Activated naive CD8-positive, alpha-beta T cell treated with anti-CD3 and anti-CD28 coated beads for 36 hours (primary cell): Measurements from ENCODE around the gene DPP10. TPM values are rescaled to one million over a fixed set of nuclear protein-coding genes. Genes with fewer than 3 reads are reported as not detected.
"Not testable (repeated sequence)": the region's sequence is repeated elsewhere in the genome, so short reads cannot be mapped to it uniquely, and the experiment has no call there.

Source experiments
- DNase-seq: peaks from one replicate; pipeline ENCODE4 v3.0.0; 2021
- H3K27ac Mint-ChIP-seq: one replicate; pipeline ENCODE4 v1.8.0; 2022; ENCODE audit warnings: mild to moderate bottlenecking, moderate library complexity, mixed read lengths
- H3K27me3 Mint-ChIP-seq: one replicate; pipeline ENCODE4 v1.8.0; 2022; ENCODE audit warnings: mild to moderate bottlenecking, mixed read lengths
- H3K36me3 Mint-ChIP-seq: one replicate; pipeline ENCODE4 v1.8.0; 2021; ENCODE audit warnings: mild to moderate bottlenecking, mixed read lengths
- H3K4me1 Mint-ChIP-seq: one replicate; pipeline ENCODE4 v1.8.0; 2021; ENCODE audit warnings: mixed read lengths
- H3K4me3 Mint-ChIP-seq: one replicate; pipeline ENCODE4 v1.8.0; 2022; ENCODE audit warnings: mild to moderate bottlenecking, moderate library complexity, mixed read lengths
- H3K9me3 Mint-ChIP-seq: one replicate; pipeline ENCODE4 v1.8.0; 2022; ENCODE audit warnings: mixed read lengths
- total RNA-seq, 2 experiments: library from RNA; stranded (reverse); gene quantifications; one replicate each; pipeline ENCODE4 v1.2.3, GENCODE V29; 2021

The DPP10 gene
- total RNA-seq, 2 experiments from 2014 or later: not detected

DNA sequence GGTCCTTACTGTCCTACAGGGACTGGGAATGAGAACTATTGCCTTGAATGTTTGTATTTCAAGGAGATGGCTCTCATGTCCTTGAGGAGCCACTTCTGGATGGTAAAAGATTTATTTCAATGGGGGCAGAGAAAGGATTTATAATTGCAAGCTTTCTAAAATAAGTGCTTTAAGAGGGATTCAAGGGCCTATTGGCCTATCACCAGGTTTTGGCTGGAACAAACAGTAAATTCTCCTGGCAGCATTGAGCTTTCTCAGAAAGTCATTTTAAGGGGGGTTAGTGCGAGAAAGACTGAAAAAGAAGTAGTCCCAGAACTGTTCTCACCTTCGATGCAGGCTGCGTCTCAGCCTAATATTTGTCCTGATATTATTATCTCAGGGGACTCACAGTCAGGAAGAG lies 29.8 kb downstream of the DPP10 start:
- H3K27ac Mint-ChIP-seq: no peak overlapping the region
- H3K4me1 Mint-ChIP-seq: no peaks in the 10 kb centered on the region
- no peak overlapping the region for H3K4me3 Mint-ChIP-seq
- no peaks in the 10 kb centered on the region for H3K36me3 Mint-ChIP-seq
- H3K27me3 Mint-ChIP-seq: peaks cover 6% of the 10 kb centered on the region
- no peak for DNase-seq
- H3K9me3 Mint-ChIP-seq: no peaks in the 10 kb centered on the region

DNA sequence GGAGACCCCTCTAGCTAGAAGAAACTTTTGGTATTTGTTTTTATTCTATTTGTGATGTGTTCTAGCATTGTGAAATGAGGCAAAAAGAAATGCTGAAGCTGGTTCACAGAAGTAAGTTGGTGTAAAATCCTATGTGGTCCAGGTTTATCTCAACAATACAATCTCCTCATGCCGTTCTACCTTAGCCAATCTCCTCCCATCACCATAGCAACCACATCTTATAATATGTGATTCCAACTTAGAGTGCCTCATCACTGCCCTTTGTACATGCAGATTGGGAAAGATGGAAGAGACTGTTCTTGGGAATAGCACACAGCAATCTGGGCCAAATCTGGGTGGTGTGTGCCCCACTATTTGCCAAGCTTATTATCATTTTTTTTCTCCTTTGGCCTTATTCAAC lies 30.3 kb downstream of the DPP10 start:
- no peaks in the 10 kb centered on the region for H3K36me3 Mint-ChIP-seq
- no peaks in the 10 kb centered on the region for H3K4me1 Mint-ChIP-seq
- H3K4me3 Mint-ChIP-seq: no peak overlapping the region
- DNase-seq: no peak
- H3K9me3 Mint-ChIP-seq: no peaks in the 10 kb centered on the region
- H3K27me3 Mint-ChIP-seq: peaks cover 6% of the 10 kb centered on the region
- H3K27ac Mint-ChIP-seq: no peak overlapping the region

DNA sequence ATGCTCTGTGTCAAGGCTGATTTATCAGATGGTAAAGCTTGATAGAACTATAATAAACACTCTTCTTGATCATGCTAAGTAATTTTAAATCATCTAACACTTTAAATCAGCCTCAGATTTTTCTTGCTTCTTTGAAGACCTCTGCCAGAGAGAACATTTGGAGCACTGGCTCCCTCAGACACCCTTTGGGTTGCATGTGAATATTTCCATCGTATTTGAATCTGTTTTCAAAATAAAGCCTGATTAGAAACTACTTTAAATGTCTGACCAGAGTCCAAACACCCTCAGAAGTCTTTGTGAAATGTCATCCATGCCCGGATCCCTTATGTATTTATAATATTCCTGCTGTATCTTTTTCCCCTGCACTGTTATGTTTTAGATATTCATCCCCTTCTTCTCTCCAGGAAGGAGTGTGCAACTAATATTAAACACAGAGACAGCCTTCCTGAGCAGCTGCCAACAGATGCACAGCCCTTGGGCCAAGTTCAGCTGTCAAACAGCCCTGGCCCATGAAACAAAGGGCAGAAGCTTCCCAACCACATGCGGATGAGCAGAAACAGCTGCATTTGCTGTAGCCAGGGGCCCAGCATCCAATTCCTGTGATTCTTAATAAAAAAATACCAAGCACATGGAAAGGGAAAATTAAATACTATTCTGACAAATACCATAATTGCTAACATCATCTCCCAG lies 46.5 kb downstream of the DPP10 start:
- H3K4me3 Mint-ChIP-seq: no peak overlapping the region
- H3K4me1 Mint-ChIP-seq: no peaks in the 10 kb centered on the region
- no peaks in the 10 kb centered on the region for H3K9me3 Mint-ChIP-seq
- no peak for DNase-seq
- H3K27ac Mint-ChIP-seq: no peak overlapping the region
- no peaks in the 10 kb centered on the region for H3K36me3 Mint-ChIP-seq
- H3K27me3 Mint-ChIP-seq: no peaks in the 10 kb centered on the region

DNA sequence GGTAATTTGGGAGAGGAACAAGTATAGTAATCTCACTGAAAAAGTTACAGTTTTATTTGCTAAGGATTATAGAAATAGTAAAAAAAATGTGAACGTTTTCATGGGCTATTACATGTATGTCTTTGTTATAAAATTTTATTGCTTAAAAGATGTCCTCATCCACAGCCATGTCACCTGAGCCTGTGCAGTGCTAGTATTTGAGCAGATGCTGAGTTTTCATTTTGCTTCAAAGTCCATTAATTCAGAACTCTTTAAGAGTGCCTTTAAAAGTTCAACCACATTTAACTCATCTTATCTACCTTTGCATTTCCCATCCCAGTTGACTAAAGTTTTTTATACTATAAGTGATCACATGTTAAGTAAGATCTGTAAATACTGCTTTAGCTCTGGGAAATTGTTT lies 52.6 kb downstream of the DPP10 start:
- no peaks in the 10 kb centered on the region for H3K27me3 Mint-ChIP-seq
- no peak overlapping the region for H3K4me3 Mint-ChIP-seq
- H3K4me1 Mint-ChIP-seq: no peaks in the 10 kb centered on the region
- no peaks in the 10 kb centered on the region for H3K36me3 Mint-ChIP-seq
- H3K9me3 Mint-ChIP-seq: no peaks in the 10 kb centered on the region
- H3K27ac Mint-ChIP-seq: no peak overlapping the region
- DNase-seq: no peak

DNA sequence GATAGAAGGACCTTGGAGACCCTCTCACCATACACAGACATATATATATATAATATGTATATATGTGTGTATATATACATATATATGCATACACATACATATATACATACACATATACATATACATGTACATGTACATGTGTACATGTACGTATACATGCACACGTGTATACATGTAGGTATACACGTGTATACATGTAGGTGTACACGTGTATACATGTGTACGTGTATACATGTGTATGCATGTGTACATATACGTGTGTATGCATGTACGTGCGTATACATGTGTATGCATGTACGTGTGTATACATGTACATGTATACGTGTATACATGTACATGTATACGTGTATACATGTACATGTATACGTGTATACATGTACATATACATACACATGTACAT lies 54.5 kb downstream of the DPP10 start:
- Mint-ChIP-seq H3K4me1 (no peaks in the 10 kb centered on the region), H3K4me3 (no peak overlapping the region), H3K27me3 (no peaks in the 10 kb centered on the region), H3K27ac (no peak overlapping the region), H3K36me3 (no peaks in the 10 kb centered on the region), H3K9me3 (no peaks in the 10 kb centered on the region)
- no peak for DNase-seq

DNA sequence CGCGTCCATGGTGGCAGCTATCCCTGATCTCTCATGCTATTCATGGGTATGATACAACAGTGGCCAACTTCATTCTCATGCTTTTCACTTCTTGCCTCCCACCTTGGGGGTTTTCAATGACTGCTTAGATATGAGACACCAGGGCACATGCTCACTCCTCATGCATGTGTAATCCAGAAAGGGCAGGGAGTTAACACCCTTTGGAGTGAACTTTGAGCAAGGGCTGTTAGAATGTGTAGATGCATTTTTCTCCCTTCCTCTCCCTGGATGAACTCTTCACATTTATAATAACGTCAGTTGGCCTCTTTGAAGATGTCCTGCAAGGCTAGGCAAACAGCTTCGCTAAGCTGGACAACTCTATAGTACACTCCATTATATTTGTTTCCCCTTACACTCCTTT lies 56.7 kb downstream of the DPP10 start:
- no peak overlapping the region for H3K4me3 Mint-ChIP-seq
- no peaks in the 10 kb centered on the region for H3K4me1 Mint-ChIP-seq
- no peaks in the 10 kb centered on the region for H3K36me3 Mint-ChIP-seq
- no peak for DNase-seq
- peaks cover 5% of the 10 kb centered on the region for H3K27me3 Mint-ChIP-seq
- H3K27ac Mint-ChIP-seq: no peak overlapping the region
- no peaks in the 10 kb centered on the region for H3K9me3 Mint-ChIP-seq

DNA sequence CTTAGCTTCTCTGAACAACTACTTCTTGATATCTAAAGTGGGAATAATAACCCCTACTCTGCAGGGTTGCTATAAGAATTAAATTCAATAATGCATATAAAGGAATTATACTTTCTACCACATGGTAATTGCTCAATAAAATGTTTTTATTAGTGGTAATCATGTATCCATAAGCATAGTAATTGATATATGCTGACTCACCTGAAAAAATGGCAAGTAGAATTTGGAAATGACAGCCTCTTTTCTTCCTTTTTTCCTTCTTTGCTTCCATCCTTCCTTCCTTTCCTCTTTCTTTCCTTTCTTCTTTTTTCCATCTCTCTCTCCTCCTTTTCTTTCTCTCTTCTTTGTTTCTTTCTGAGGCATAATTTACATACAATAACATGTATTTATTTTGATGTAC lies 65.3 kb downstream of the DPP10 start:
- no peak for DNase-seq
- no peaks in the 10 kb centered on the region for H3K36me3 Mint-ChIP-seq
- no peaks in the 10 kb centered on the region for H3K4me1 Mint-ChIP-seq
- H3K4me3 Mint-ChIP-seq: no peak overlapping the region
- no peaks in the 10 kb centered on the region for H3K9me3 Mint-ChIP-seq
- no peak overlapping the region for H3K27ac Mint-ChIP-seq
- H3K27me3 Mint-ChIP-seq: peaks cover 9% of the 10 kb centered on the region

DNA sequence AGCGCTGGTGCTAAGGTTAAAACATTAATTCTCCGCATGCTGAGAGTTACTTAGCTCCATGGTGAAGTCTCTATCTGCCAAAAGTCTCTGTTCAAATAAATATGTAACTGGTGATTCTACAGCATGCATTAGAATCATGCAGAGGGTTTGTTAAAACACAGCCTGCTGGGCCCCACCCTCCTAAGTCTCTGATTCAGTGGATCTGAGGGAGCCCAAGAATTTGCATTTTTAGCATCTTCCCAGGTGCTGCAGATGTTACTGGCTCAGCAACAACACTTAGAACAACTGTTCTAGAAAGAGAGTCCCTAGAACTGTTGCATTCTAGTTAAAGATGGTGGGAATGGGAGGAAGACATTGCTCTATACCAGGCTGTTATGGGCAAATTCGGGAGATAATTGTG lies 73.4 kb downstream of the DPP10 start:
- Mint-ChIP-seq H3K27ac (no peak overlapping the region), H3K27me3 (peaks cover 4% of the 10 kb centered on the region), H3K36me3 (no peaks in the 10 kb centered on the region), H3K9me3 (no peaks in the 10 kb centered on the region), H3K4me1 (no peaks in the 10 kb centered on the region), H3K4me3 (no peak overlapping the region)
- no peak for DNase-seq

DNA sequence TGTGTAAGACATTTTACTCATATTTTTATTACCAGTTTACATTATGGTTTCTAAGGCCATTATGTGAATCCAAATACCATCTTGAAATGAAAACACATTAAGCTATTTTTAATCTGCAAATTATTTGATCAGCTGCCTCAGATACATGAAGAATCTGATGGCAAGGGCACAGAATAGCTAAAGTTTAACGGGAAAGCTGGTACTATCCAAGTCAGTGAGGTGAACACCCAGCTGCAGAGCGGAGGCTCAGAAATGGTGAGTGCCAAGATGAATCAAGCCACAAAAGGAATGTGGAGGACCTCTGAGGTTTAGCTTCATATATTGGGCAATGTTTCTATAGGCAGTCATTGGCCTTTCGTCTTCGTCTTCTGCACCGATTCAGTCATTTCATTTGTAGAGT lies 75.1 kb downstream of the DPP10 start:
- Mint-ChIP-seq H3K4me1 (no peaks in the 10 kb centered on the region), H3K4me3 (no peak overlapping the region)

DNA sequence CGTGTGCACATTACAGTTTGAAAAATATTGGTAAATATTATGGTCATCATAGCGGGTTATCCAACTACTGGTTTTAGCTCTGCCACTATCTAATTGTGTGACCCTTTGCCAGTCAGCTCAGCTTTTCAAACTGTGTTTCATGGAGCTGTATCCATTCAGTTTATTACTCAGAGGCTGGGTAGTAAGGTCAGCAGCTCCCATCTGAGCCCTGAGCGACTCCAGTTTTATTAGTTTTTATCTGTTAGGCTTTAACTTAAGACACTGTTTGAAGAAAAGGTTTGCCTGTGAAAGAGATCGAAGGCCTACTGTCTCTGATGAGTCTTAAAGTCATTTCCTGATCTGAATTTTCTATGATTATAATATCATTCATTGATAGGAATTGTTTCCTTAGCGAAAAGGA lies 76.3 kb downstream of the DPP10 start:
- H3K36me3 Mint-ChIP-seq: no peaks in the 10 kb centered on the region
- H3K4me3 Mint-ChIP-seq: no peak overlapping the region
- no peaks in the 10 kb centered on the region for H3K4me1 Mint-ChIP-seq
- DNase-seq: no peak
- peaks cover 3% of the 10 kb centered on the region for H3K27me3 Mint-ChIP-seq
- no peak overlapping the region for H3K27ac Mint-ChIP-seq
- H3K9me3 Mint-ChIP-seq: no peaks in the 10 kb centered on the region

More for the DNA sequence above, 75.1 kb downstream of the DPP10 start:
- H3K9me3 Mint-ChIP-seq: no peaks in the 10 kb centered on the region
- H3K27ac Mint-ChIP-seq: no peak overlapping the region
- H3K36me3 Mint-ChIP-seq: no peaks in the 10 kb centered on the region
- peaks cover 1% of the 10 kb centered on the region for H3K27me3 Mint-ChIP-seq
- DNase-seq: no peak

DNA sequence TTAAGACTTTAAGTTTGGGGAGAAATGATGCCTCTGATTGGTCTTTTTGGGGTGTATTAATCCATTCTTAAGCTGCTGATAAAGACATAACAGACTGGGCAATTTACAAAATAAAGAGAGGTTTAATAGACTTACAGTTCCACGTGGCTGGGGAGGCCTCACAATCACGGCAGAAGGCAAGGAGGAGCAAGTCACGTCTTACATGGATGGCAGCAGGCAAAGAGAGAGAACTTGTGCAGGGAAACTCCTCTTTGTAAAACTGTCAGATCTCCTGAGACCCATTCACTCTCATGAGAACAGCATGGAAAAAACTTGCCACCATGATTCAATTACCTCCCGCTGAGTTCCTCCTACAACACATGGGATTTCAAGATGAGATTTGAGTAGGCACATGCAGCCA lies 80.2 kb downstream of the DPP10 start:
- not testable (repeated sequence) for H3K27ac Mint-ChIP-seq, H3K9me3 Mint-ChIP-seq, H3K4me3 Mint-ChIP-seq, H3K27me3 Mint-ChIP-seq, H3K36me3 Mint-ChIP-seq, DNase-seq, H3K4me1 Mint-ChIP-seq

DNA sequence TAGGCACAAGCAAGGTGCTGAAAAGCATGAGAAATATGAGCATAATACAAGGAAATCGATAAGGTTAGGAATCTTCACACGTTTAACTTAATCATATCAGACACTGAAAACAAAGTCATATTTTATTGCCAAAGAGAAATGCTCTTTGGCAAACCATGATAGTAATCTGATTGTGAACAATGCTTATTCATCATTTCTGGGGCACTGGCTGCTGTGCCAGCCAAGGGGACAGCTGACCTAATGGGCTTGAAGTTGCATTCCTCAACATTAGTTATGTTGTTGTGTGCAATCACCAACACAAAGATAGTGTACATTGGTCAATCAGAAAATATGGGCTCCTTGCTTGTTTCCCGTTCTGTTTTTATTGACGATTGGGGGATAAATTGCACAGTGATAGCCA lies 83.5 kb downstream of the DPP10 start:
- no peaks in the 10 kb centered on the region for H3K4me1 Mint-ChIP-seq
- H3K36me3 Mint-ChIP-seq: no peaks in the 10 kb centered on the region

DNA sequence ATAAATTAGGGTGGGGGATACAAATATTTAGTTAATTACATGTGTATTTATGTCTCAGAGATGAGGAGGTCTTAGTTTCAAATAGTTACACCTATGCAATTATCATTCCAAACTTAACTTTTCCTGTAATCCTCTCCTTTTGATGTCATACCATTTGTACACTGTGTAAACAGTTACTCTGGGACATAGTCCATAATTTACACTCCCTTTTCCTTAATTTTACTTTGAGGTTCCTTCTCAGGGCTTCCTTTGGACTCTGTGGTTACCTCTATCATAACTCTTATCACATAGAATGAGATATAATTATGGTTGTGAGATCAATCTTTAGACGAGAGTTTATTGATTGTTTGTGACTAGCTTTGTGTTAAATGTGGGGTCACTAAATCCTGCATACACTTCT lies 84.4 kb downstream of the DPP10 start:
- Mint-ChIP-seq H3K9me3 (no peaks in the 10 kb centered on the region), H3K36me3 (no peaks in the 10 kb centered on the region), H3K4me3 (no peak overlapping the region), H3K27me3 (peaks cover 6% of the 10 kb centered on the region), H3K27ac (no peak overlapping the region), H3K4me1 (no peaks in the 10 kb centered on the region)
- no peak for DNase-seq

More for the DNA sequence above, 83.5 kb downstream of the DPP10 start:
- Mint-ChIP-seq H3K4me3 (no peak overlapping the region), H3K27ac (no peak overlapping the region), H3K9me3 (no peaks in the 10 kb centered on the region), H3K27me3 (peaks cover 6% of the 10 kb centered on the region)
- no peak for DNase-seq

DNA sequence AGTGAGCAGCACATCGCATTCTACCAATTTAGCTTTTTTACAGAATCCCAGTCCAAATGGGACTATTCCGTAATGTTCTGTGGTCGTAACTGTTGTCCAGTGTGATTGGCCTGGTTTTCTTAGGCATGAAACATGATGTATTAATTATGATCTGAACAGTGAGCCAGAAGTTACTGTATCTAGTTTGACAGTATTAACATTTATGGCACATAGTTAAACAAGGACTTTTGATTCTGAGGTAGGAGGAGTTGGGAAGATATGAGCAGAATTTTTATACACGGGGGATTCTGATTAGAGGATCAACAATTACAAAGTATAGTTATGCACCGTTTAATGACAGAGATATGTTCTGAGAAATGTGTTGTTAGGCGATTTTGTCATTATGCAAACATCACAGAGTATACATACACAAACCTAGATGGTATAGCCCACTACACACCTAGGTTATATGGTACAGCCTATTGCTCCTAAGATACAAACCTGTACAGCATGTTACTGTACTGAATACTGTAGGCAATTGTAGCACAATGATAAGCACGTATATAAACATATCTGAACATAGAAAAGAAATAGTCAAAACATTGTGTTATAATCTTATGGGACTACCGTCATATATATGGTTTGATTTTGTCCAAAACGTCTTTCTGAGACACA lies 85.0 kb downstream of the DPP10 start:
- H3K4me1 Mint-ChIP-seq: no peaks in the 10 kb centered on the region
- H3K27me3 Mint-ChIP-seq: peaks cover 6% of the 10 kb centered on the region
- no peaks in the 10 kb centered on the region for H3K9me3 Mint-ChIP-seq
- no peak for DNase-seq
- no peak overlapping the region for H3K27ac Mint-ChIP-seq
- H3K36me3 Mint-ChIP-seq: no peaks in the 10 kb centered on the region
- H3K4me3 Mint-ChIP-seq: no peak overlapping the region

DNA sequence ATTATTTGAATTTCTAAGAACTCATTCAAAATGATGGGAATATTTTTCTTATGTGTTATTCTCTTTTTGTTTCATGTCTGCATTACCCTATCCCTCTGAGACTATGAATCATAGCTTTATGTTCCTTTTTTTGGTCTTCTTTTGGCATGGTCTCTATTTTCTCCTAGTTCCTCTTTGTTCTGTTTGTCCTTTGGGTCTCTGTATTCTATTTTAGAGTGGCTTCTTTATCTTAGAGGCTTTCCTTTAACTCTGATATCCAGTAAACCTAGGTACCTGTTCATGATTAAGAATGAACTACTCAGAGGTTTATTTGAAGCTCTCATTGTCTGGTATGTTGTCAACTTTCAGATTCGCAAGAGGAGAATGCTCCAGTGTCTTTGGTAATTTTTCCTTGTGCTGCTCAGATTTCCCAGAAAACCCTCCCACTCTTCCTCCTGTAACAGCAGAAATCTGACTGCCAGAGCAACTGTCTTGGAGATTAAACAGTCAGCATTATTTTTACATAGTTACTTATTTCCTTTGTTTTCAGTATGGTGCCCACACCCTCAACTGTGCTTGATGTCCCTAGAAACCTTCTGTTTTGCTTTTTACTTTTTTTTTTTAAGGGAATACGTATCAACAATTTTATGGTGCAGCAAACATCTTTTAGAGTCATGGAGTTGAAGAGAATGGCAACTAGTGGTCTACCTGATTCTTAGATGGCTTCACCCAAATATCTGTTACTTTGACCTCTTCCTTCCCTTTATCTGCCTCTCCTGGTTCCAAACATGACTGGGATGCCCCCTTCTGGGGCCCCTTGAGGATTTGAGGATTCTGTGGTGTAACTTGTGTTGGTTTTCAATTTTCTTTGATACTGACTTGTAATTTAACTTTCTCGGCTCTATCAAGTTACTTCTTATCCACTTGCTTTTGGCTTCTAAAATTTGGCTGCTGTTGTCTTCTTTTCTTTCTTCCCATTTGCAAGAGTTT lies 92.0 kb downstream of the DPP10 start:
- no peaks in the 10 kb centered on the region for H3K4me1 Mint-ChIP-seq
- DNase-seq: no peak
- no peaks in the 10 kb centered on the region for H3K36me3 Mint-ChIP-seq
- H3K27ac Mint-ChIP-seq: no peak overlapping the region
- H3K4me3 Mint-ChIP-seq: no peak overlapping the region
- no peaks in the 10 kb centered on the region for H3K9me3 Mint-ChIP-seq
- H3K27me3 Mint-ChIP-seq: peaks cover 15% of the 10 kb centered on the region
